Adipocyte (in vitro differentiated cells): ENCODE results near the gene SYTL2.

ENCODE experiments used
- DNase-seq: peaks from one replicate; pipeline ENCODE4 v3.0.0-alpha.2; 2015; ENCODE audit warnings: low read depth
- H3K27me3 ChIP-seq: replicated peaks from 2 replicates; pipeline ENCODE4 v1.7.0; 2013; ENCODE audit warnings: mild to moderate bottlenecking, low read length, moderate library complexity; ENCODE audit not compliant: control insufficient read depth, insufficient read depth
- H3K36me3 ChIP-seq: 2 replicates; pipeline ENCODE4 v1.7.0; 2013; ENCODE audit warnings: low read length, mild to moderate bottlenecking, moderate library complexity; ENCODE audit not compliant: control insufficient read depth, insufficient read depth, severe bottlenecking
- H3K4me1 ChIP-seq: 2 replicates; pipeline ENCODE4 v1.7.0; 2013; ENCODE audit warnings: mild to moderate bottlenecking, low read length, moderate library complexity; ENCODE audit not compliant: control insufficient read depth, insufficient read depth
- H3K4me3 ChIP-seq: 2 replicates; pipeline ENCODE4 v1.7.0; 2013; ENCODE audit warnings: mild to moderate bottlenecking, low read length, moderate library complexity
- H3K9ac ChIP-seq: 2 replicates; pipeline ENCODE4 v1.7.0; 2013; ENCODE audit warnings: mild to moderate bottlenecking, low read length, moderate library complexity
- H3K9me3 ChIP-seq: 2 replicates; pipeline ENCODE4 v1.7.0; 2013; ENCODE audit warnings: mild to moderate bottlenecking, low read length, moderate library complexity; ENCODE audit not compliant: control insufficient read depth

The SYTL2 gene

DNA sequence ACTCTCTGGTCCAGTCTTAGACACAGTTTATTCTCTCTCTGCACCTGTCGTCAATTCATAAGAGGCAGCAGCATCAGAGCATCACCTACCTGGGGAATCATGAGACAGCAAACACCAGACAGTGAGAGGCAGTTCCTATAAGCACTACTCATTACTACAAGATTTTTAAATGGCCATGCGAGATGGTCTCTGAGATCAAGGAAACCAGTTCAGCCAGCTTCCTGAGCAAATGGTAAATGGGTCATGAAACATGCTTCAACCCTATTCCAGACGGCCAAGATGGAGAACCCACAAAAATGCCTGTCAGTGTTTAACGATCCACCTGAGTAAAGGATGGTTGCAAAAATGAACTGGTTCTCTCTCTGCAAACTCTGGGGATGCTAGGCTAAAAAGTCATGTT, 52.9 kb downstream of the SYTL2 start:
- Histone ChIP-seq H3K27me3 (no peaks in the 10 kb centered on the region), H3K9ac (no peak overlapping the region), H3K36me3 (no peaks in the 10 kb centered on the region), H3K9me3 (no peaks in the 10 kb centered on the region), H3K4me3 (no peak overlapping the region), H3K4me1 (peaks cover 16% of the 10 kb centered on the region)
- no peak for DNase-seq

DNA sequence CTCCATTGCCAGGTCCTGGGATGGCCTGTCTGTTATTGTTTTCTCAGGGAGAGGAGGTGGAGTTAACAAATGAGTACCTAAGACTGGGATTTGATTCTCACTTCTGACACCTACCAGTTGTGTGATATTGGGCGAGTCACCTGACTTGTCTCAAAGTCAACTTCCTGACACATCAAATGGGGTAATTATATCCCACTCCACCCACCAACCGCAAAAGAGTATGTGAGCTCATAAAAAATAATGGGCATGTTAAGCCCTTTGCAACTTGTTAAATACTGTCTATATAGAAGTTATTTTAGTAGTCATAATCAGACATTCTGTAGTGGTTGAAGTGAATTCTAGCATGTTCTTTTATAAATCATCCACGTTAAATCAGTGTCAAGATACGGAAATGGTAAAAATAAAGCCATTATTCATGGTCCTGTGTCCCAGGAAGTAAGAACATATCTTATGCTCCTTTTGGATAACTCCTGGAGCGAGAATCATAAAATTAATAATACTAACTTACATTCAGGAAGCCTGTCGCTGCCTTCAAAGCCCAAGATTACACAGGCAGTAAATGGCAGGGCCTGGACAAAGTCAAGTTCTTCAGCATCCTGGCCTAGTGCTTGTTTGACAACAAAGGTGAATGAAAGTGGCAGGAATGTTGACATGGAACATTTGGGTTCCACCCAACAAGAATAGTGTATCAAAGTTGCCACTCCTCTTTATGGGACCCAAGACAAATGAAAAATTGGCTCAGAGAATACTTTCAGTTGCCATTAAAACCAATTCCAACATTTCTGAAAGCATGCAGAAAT, 54.3 kb downstream of the SYTL2 start:
- no peaks in the 10 kb centered on the region for H3K27me3 ChIP-seq
- DNase-seq = no peak
- peaks cover 16% of the 10 kb centered on the region for H3K4me1 ChIP-seq
- H3K4me3 ChIP-seq = no peak overlapping the region
- H3K36me3 ChIP-seq = no peaks in the 10 kb centered on the region
- no peak overlapping the region for H3K9ac ChIP-seq
- H3K9me3 ChIP-seq = no peaks in the 10 kb centered on the region

DNA sequence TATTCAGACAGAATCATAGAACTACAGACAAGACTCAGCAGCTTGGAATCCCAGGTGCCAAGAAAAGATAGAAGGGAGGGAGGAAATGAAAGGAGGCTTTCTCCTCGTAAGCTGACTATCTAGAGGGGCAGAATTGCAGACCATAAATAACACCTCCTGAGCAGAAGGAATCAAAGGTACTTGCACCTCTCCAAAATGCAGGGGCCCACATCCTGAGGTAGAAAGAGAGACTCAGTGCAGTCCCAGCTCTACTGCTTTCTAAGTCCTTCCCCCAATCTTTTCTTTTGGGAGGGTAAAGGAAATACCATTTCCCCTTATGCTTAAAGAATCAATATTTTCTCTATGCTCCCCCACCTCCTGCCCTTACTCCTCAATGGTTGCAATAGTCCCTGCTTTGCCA, 55.2 kb downstream of the SYTL2 start:
- Histone ChIP-seq H3K9me3 (no peaks in the 10 kb centered on the region), H3K4me1 (peaks cover 13% of the 10 kb centered on the region), H3K9ac (no peak overlapping the region), H3K27me3 (no peaks in the 10 kb centered on the region), H3K4me3 (no peak overlapping the region), H3K36me3 (no peaks in the 10 kb centered on the region)
- no peak for DNase-seq

DNA sequence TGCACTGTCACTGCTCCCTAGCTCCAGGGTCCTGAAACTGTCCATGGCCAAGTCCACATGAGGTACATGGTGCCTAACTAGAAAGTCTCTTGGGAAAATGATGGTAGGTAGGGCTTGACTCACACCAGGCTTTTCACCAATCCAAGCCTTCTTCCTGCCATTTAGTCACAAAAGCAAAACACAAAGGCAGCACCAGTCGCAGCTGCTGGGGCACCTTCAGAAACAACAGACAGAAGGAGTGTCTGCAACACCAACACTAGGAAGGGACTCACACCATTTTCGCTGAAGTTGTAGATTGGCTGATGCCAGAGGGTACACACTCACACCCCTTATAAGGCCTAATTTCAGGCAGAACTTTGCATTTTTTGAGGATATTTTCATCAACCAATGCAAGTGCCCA, 55.7 kb downstream of the SYTL2 start:
- DNase-seq = no peak
- Histone ChIP-seq H3K27me3 (no peaks in the 10 kb centered on the region), H3K4me1 (peaks cover 9% of the 10 kb centered on the region), H3K36me3 (no peaks in the 10 kb centered on the region), H3K9ac (no peak overlapping the region), H3K9me3 (no peaks in the 10 kb centered on the region), H3K4me3 (no peak overlapping the region)

DNA sequence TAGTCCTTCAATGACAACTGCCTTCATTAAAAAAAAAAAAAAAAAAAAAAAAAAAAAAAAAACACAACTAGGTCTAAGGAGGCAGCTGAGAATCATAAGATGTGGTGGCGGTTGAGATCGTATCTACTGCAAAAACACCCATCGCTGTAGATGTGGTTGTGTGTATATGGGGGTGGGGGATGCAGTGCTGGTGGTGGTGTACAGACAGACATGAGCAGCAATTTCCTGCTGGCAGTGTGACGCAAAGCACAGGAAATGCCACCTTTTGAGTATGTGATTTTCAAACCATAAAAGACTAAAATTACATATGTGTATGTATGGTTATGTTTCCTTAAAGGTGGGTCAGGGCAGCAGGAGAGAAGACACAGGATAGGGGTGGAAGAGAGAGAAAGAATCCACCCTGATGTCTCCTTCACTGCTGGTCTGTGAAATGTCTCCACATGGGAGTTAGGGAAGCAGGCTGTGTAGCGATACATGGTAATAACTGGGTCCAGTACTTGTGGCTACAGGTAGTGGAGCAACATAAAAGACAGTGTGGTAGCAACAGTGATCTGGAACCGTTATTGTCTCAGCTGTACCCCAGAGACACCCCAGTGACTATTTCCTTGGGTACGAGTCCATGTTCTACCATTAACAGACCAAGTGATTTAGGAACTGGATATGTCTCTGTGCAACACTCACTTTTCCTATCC, 57.9 kb downstream of the SYTL2 start:
- H3K4me1 ChIP-seq = peaks cover 10% of the 10 kb centered on the region
- H3K36me3 ChIP-seq = no peaks in the 10 kb centered on the region
- no peak for DNase-seq
- H3K9me3 ChIP-seq = no peaks in the 10 kb centered on the region
- H3K9ac ChIP-seq = no peak overlapping the region
- H3K27me3 ChIP-seq = no peaks in the 10 kb centered on the region
- H3K4me3 ChIP-seq = no peak overlapping the region

DNA sequence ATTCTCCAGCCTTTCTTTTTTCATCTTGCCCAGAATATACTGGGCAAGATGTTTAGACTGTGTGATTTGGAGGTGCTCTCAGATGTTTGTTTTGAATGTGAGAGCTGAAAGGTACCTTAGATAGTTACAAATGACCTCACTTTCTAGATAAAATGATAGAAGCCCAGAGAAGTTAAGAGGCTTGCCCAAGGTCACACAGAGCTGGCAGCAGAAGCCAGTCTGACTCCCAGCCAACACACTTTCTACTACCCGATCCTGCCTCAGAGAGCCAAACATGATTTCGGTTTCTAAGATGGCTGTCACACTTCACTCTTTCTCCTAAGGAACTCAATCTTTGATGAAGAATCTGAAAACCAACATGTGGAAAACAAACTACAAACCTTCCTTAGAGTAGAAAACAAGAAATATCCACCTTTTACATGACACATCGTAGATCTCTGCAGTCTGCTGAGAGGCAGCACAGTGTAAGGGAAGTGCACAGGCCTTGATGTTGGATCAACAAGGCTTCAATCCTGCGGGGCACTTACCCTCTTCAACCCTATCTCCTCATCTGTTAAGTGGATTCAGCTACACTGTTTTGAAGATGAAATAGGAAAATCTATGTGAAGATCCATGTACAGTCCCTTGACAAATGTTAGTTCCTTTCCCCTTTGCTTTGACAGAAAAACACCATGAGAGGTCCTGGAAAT, 58.6 kb downstream of the SYTL2 start:
- Histone ChIP-seq H3K4me1 (peaks cover 10% of the 10 kb centered on the region), H3K9me3 (no peaks in the 10 kb centered on the region), H3K36me3 (no peaks in the 10 kb centered on the region), H3K4me3 (no peak overlapping the region), H3K9ac (no peak overlapping the region), H3K27me3 (no peaks in the 10 kb centered on the region)
- no peak for DNase-seq

DNA sequence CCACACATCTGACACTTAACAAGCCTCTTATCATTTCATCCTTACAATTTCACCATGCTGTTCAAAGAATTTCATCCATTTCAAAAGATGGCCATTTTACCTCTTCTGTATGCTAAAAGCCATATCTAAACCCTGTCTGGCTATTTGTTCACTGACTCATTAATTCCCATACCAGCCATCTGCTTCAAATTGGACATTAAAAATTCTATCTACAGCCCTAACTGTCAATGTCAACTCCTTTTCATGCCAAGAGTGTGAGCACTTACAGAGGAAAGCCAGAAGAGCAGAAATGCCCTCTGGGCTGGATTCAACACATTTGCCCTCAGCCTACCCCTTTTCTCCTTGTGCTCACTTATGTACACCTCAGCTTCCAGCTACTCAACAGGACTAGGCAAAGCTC, 59.2 kb downstream of the SYTL2 start:
- Histone ChIP-seq H3K4me1 (peaks cover 10% of the 10 kb centered on the region), H3K36me3 (no peaks in the 10 kb centered on the region), H3K27me3 (no peaks in the 10 kb centered on the region), H3K9me3 (no peaks in the 10 kb centered on the region), H3K4me3 (no peak overlapping the region), H3K9ac (no peak overlapping the region)
- DNase-seq = no peak

DNA sequence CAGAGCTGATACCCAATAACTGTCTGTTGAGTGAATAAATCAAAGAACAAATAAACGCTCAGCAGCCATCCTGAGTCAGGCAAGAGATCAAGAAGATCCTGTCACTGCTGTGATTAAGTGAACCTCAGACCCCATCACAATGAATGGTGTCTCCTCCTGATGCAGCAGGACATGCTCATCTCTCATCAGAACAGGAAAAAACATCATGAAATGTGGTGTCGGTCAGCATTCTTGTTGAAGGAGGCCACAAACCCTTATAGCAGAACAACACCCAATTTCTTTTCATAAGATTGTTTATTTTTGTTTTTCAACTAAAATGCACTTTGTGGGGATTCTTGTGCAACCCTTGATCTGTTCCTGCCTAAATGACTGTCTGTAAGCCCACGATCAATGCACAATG, 60.3 kb downstream of the SYTL2 start:
- peaks cover 10% of the 10 kb centered on the region for H3K4me1 ChIP-seq
- H3K27me3 ChIP-seq = no peaks in the 10 kb centered on the region
- H3K36me3 ChIP-seq = no peaks in the 10 kb centered on the region
- no peak overlapping the region for H3K4me3 ChIP-seq
- no peak for DNase-seq
- no peaks in the 10 kb centered on the region for H3K9me3 ChIP-seq
- no peak overlapping the region for H3K9ac ChIP-seq

DNA sequence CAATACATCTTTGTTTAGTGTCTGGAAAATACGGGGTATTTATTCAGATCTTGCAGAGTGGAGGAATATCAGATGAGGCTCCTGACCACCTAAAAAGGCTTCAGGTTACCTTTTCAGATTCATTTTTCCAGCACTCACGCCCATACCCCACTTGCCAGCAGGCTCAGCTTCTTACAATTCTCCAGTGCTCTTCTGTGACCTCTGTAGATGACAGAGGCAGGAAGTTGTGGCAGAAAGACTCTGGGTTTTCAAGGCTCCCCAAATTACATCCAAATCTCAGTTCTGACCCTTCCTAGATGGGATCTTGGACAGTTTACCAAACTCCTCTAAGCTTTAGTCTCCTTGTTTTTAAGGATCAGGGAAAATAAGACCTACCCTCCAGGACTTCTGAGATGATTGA, 61.1 kb downstream of the SYTL2 start:
- no peak for DNase-seq
- H3K4me3 ChIP-seq = no peak overlapping the region
- no peaks in the 10 kb centered on the region for H3K36me3 ChIP-seq
- peaks cover 10% of the 10 kb centered on the region for H3K4me1 ChIP-seq
- no peaks in the 10 kb centered on the region for H3K27me3 ChIP-seq
- H3K9me3 ChIP-seq = no peaks in the 10 kb centered on the region
- H3K9ac ChIP-seq = no peak overlapping the region

DNA sequence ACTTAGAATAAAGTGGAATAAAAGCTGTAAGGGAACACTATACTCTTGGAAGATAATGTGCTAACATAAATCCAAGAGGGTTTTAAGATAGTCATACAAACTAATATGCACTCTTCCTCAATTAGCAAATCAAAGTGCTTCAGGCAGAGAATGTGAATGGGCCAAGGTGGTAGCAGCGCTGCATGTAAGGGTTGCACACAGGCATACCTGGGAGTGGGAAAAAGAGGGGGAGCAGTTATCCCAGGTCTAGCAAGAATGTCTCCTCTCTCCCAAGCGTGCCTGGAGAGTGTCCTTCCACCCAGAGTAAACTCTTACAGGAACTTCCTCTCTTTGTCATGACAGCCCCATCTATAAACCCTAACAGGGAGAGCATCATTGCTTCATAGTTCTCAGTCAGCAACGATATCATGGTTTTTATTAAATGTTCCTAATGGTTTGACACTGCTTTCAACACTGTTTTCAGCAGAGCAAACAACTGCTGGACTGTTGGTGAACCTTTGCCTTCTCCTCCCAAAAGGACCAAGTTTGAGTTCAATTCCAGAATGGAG, 61.6 kb downstream of the SYTL2 start:
- H3K9ac ChIP-seq = no peak overlapping the region
- H3K27me3 ChIP-seq = no peaks in the 10 kb centered on the region
- no peaks in the 10 kb centered on the region for H3K36me3 ChIP-seq

DNA sequence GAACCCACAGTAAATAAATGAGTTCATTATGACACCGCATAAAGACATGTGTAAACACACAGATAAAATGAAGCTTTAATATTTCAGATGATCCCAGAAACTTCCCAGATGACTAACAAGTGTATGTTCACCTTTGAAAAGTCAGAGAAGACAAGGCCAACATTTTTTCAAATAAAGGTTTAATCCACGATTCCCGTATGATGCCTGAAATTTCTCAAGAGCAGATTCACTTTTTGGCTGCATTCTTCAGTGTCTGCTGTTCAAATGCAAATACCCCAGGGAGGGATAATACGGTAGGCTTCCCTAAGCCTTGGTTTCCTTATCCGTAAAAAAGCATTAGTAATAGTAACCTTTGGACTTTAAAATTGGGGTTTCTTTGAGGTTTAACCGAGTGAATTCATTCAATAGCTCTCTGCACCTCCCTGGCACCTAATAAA, 62.5 kb downstream of the SYTL2 start:
- no peaks in the 10 kb centered on the region for H3K36me3 ChIP-seq
- H3K9ac ChIP-seq = no peak overlapping the region
- no peak overlapping the region for H3K4me3 ChIP-seq
- no peak for DNase-seq
- no peaks in the 10 kb centered on the region for H3K27me3 ChIP-seq
- peaks cover 10% of the 10 kb centered on the region for H3K4me1 ChIP-seq
- H3K9me3 ChIP-seq = no peaks in the 10 kb centered on the region

More for the DNA sequence above, 61.6 kb downstream of the SYTL2 start:
- Histone ChIP-seq H3K4me1 (peaks cover 10% of the 10 kb centered on the region), H3K9me3 (no peaks in the 10 kb centered on the region), H3K4me3 (no peak overlapping the region)
- no peak for DNase-seq
